ENCODE results near the gene IL2RG. TPM values are rescaled to one million over a fixed set of nuclear protein-coding genes. Genes with fewer than 3 reads are reported as not detected.

The IL2RG gene
- 502 and 503 TPM in 2 replicates for total RNA-seq

GRCh38 chrX:71111141-71111843 lies at the start of gene IL2RG:
TSS of gene IL2RG (minus strand) at chrX:71111577. CDS start at chrX:71111539, 38 bp downstream.
- intact Hi-C loops (cut with micrococcal nuclease), result loop anchor here (1.0 to 10.0 kb wide), 7 partner anchors 8 to 424 kb away; partner anchors contain the start of genes NONO, SNX12 and TAF1

DNA sequence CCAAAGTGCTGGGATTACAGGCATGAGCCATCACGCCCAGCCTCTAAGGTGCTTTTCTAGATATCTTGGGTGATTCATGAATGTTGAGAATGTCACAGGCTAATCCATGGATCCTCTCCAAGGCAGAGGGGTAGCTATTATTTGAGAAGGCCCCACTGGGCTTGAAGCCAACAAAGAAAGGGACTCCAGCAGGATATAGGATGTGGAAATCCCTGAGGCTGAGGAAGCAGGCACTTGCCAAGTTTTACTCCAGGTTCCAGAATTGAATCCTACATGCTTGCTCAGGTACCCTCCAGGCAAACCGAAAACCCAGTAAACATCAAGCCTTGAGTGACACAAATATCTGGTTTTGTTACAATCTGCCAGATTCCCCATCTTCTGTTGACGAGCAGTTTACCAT lies 49.1 kb upstream of the IL2RG start:
- intact Hi-C loops (cut with micrococcal nuclease), result no loop called here

GRCh38 chrX:71159335-71159734 lies 48.0 kb upstream of the IL2RG start:
- intact Hi-C loops (cut with micrococcal nuclease), result no loop called here

GRCh38 chrX:71158603-71159002 lies 47.2 kb upstream of the IL2RG start:
- intact Hi-C loops (cut with micrococcal nuclease), result no loop called here

- intact Hi-C loops (cut with micrococcal nuclease), result no loop called here
Measured at GRCh38 chrX:71154641-71155040, 43.3 kb upstream of the IL2RG start.

GRCh38 chrX:71154196-71154595 lies 42.8 kb upstream of the IL2RG start:
- intact Hi-C loops (cut with micrococcal nuclease), result no loop called here

GRCh38 chrX:71151366-71151765 lies 40.0 kb upstream of the IL2RG start:
- intact Hi-C loops (cut with micrococcal nuclease), result no loop called here

- intact Hi-C loops (cut with micrococcal nuclease), result no loop called here
Measured at GRCh38 chrX:71148278-71148663, 36.9 kb upstream of the IL2RG start.

DNA sequence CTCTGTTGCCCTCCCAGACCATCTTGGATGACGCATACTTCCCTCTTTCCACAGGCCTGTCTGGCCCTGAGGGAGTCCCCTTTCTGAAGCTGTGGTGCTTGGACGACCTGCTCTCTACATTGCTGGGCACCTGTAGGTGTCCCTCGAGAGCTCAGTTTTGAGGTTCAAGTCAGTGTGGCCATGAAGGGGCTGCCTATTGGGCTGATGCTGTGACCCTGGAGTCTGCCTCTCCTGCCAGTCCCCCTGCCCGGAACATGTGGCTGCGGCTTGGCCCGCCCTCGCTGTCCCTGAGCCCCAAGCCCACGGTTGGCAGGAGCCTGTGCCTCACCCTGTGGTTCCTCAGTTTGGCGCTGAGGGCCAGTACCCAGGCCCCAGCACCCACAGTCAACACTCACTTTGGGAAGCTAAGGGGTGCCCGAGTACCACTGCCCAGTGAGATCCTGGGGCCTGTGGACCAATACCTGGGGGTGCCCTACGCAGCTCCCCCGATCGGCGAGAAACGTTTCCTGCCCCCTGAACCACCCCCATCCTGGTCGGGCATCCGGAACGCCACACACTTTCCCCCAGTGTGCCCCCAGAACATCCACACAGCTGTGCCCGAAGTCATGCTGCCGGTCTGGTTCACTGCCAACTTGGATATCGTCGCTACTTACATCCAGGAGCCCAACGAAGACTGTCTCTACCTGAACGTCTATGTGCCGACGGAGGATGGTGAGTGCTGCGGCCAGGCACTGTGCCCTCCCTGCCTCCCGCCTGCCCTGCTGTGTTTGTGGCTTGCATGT lies 36.3 kb upstream of the IL2RG start:
- intact Hi-C loops (cut with micrococcal nuclease), result no loop called here

DNA sequence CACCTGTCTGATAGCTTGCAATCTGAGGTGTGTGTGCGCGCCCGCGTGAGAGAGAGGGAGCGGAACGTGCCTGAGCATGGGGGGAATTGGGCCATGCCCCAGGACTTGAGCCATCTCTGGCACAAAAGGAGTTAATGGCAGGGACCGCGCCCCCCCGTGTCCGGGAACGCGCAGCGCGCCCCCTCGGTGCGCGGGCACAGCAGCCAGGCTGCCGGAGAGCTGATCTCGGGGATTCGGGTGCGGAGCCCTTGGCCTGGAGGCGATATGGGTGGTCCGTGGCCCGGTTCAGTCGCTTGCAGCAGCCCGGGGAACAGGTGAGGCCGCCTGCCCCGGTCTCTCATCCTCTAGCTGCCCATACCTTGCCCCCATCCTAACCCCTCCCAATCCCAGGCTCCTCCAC lies 33.3 kb upstream of the IL2RG start, which contains the start of gene NLGN3:
Gene NLGN3 (plus strand): TSS at position 191 of the 400 bp plus-strand sequence. CDS start 2,909 bp downstream, outside the sequence.
- intact Hi-C loops (cut with micrococcal nuclease), result no loop called here

- intact Hi-C loops (cut with micrococcal nuclease), result no loop called here
Measured at GRCh38 chrX:71143508-71143907, 32.1 kb upstream of the IL2RG start.

- intact Hi-C loops (cut with micrococcal nuclease), result no loop called here
Measured at GRCh38 chrX:71140440-71140839, 29.1 kb upstream of the IL2RG start.

GRCh38 chrX:71131510-71131909 lies 20.1 kb upstream of the IL2RG start:
- intact Hi-C loops (cut with micrococcal nuclease), result no loop called here

DNA sequence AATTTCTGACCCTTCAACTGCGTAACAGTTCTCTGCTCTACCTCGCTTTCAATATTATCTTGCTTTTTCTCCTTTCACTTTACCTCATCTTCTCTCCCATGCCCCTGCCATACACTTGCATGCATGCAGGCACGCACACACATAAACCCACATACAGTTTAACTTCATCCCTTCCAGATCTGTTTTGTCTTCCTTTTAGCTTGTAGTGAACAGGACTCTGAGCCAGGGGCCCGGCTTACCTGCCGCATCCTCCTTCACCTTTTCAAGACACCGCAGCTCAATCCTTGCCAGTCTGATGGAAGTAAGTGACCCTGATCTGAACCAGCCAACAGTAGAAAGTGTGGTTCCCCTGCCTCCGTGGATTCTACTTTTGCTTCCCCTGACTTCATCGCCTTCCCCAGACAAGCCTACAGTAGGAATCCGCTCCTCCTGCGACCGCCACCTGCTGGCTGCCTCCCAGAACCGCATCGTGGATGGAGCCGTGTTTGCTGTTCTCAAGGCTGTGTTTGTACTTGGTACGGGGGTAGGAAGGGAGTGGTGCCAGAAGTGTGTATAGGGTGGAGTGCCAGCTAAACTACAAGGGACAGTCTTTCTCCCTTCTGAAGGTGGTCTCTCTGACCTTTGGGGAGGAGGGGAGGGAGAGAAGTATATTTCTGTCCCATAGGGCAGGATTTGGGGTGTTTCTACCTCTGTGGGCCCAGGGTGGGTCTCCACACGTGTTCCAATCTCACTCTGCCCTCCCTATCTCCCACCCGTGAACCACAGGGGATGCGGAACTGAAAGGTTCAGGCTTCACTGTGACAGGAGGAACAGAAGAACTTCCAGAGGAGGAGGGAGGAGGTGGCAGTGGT lies 17.8 kb upstream of the IL2RG start:
- intact Hi-C loops (cut with micrococcal nuclease), result loop anchor here (1.0 to 2.0 kb wide), 2 partner anchors 31 to 158 kb away; no protein-coding TSS in a partner anchor

- intact Hi-C loops (cut with micrococcal nuclease), result loop anchor here (2.0 kb wide), 1 partner anchor 157 kb away; no protein-coding TSS in a partner anchor
Measured at GRCh38 chrX:71128166-71128833, 16.9 kb upstream of the IL2RG start.

- intact Hi-C loops (cut with micrococcal nuclease), result loop anchor here (1.0 to 10.0 kb wide), 3 partner anchors 8 to 246 kb away; partner anchors contain the start of genes IL2RG and TAF1
Measured at GRCh38 chrX:71118985-71119535, 7.7 kb upstream of the IL2RG start.

GRCh38 chrX:71118032-71118984 lies 6.9 kb upstream of the IL2RG start, which contains the start of gene MED12:
TSS of gene MED12 (plus strand) at chrX:71118596. CDS start at chrX:71118755, 159 bp downstream.
- intact Hi-C loops (cut with micrococcal nuclease), result loop anchor here (2.0 to 10.0 kb wide), 2 partner anchors 16 to 246 kb away; partner anchors contain the start of gene TAF1

DNA sequence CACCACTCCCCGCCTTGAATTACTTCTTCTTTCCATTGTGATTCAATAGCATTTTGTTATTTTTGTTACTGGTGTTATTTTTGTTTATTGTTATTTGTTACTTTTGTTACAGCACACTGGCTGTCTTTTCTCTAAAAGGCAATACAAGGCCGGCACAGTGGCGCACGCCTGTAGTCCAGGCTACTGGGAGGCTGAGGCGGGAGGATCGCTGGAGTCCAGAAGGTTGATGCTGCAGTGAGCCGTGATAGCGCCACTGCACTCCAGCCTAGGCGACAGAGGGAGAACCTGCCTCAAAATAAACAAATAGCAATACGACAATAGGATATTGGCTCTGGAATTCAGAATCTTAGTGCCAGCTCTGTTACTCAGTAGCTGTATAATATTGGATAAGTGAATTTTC lies 6.0 kb upstream of the IL2RG start:
- intact Hi-C loops (cut with micrococcal nuclease), result loop anchor here (10.0 kb wide), 1 partner anchor 247 kb away; the partner anchor contains the start of gene TAF1

DNA sequence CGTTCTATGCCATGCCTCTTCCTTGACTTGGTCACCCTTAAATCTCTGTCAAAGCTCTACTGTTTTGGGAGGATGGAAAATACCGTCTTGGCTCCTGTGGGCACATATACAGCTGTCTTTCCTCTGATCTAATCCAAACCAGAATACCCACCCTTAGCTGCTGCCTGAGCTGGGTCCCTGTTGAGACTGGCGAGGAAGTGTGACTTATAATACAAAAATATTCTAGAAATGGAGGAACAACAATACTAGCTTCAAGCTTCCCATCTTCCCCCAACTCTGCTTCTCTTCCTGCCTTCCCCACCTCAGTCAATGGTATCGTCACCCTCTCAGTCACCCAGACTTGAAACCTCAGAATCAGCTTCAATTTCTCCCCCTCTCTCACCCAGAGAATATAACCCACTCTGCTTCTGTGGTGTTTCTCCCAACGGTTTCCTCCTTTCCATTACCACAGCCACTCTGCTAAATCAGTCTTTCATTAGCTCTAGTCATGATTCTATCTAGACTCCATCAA lies 599 bp upstream of the IL2RG start:
- intact Hi-C loops (cut with micrococcal nuclease), result loop anchor here (1.0 to 10.0 kb wide), 7 partner anchors 7 to 423 kb away; partner anchors contain the start of genes NONO, SNX12 and TAF1

Measured in T-helper 2 cell treated with Interferon-gamma antibody and Interleukin-4, amounts not matched to agents 100 ng/mL and 5 ng/mL, for 36 hours (primary cell).